CD14-positive monocyte (primary cell): ENCODE measurements around the gene MACROD2. TPM values are rescaled to one million over a fixed set of nuclear protein-coding genes. Genes with fewer than 3 reads are reported as not detected.

ENCODE experiments used
- DNase-seq, 3 donors: peaks; one replicate each; pipeline ENCODE4 v3.0.0-alpha.2; 2011 to 2022
- H2AFZ ChIP-seq: 2 replicates; pipeline ENCODE4 v1.6.0; 2012; ENCODE audit warnings: mild to moderate bottlenecking, low read depth, low read length, inconsistent platforms; ENCODE audit not compliant: insufficient read depth, poor library complexity, severe bottlenecking
- H3K27ac ChIP-seq, 2 donors: 1 replicate in 1 of 2; 2 replicates in 1 of 2; pipeline ENCODE4 v1.5.1; 2012 to 2013; ENCODE audit warnings: low read length in 2 of 2, control low read depth in 1 of 2, inconsistent platforms in 1 of 2, low read depth in 1 of 2, mild to moderate bottlenecking in 1 of 2
- H3K27me3 ChIP-seq, 2 donors: one replicate each; pipeline versions ENCODE4 v1.6.0 to v1.6.1; 2011 to 2013; ENCODE audit warnings: low read length in 2 of 2; ENCODE audit not compliant: control insufficient read depth in 2 of 2, insufficient read depth in 2 of 2
- H3K36me3 ChIP-seq, 2 donors: replicated peaks in 1 of 2; 1 replicate in 1 of 2; 2 replicates in 1 of 2; pipeline versions ENCODE4 v1.5.1 to v1.6.1; 2012 to 2013; ENCODE audit warnings: low read length in 2 of 2, control low read depth in 1 of 2, inconsistent platforms in 1 of 2, mild to moderate bottlenecking in 1 of 2; ENCODE audit not compliant: insufficient read depth in 2 of 2, control insufficient read depth in 1 of 2
- H3K4me1 ChIP-seq, 2 donors: 1 replicate in 1 of 2; 2 replicates in 1 of 2; pipeline versions ENCODE4 v1.5.1 to v1.6.1; 2012 to 2013; ENCODE audit warnings: low read length in 2 of 2, control low read depth in 1 of 2, inconsistent platforms in 1 of 2, mild to moderate bottlenecking in 1 of 2, moderate library complexity in 1 of 2; ENCODE audit not compliant: insufficient read depth in 2 of 2, control insufficient read depth in 1 of 2
- H3K4me2 ChIP-seq: replicated peaks from 2 replicates; pipeline ENCODE3; 2012; ENCODE audit warnings: low read length, moderate library complexity, mild to moderate bottlenecking; ENCODE audit not compliant: poor library complexity, severe bottlenecking; ENCODE audit errors: extremely low read depth
- H3K4me3 ChIP-seq, 3 experiments: fragments of 200-600 bp in 1 of 3; sonication (generic) in 1 of 3; replicated peaks in 1 of 3; 1 replicate in 2 of 3; 2 replicates in 1 of 3; pipeline ENCODE4 v1.5.1; 2011 to 2013; ENCODE audit warnings: low read length in 3 of 3, mild to moderate bottlenecking in 3 of 3, control low read depth in 2 of 3, low read depth in 2 of 3, inconsistent platforms in 1 of 3, moderate library complexity in 1 of 3
- H3K79me2 ChIP-seq: 2 replicates; pipeline ENCODE4 v1.6.0; 2012; ENCODE audit warnings: mild to moderate bottlenecking, control low read depth, inconsistent platforms, low read length, moderate library complexity; ENCODE audit not compliant: insufficient read depth
- H3K9ac ChIP-seq: 2 replicates; pipeline ENCODE4 v1.6.0; 2017; ENCODE audit warnings: low read length, mild to moderate bottlenecking; ENCODE audit not compliant: insufficient read depth, poor library complexity, severe bottlenecking
- H3K9me3 ChIP-seq, 2 donors: replicated peaks in 1 of 2; 1 replicate in 1 of 2; 2 replicates in 1 of 2; pipeline versions ENCODE4 v1.5.1 to v1.6.1; 2012 to 2013; ENCODE audit warnings: low read length in 2 of 2, control low read depth in 1 of 2; ENCODE audit not compliant: control insufficient read depth in 1 of 2, insufficient read depth in 1 of 2
- H4K20me1 ChIP-seq: 2 replicates; pipeline ENCODE4 v1.6.0; 2012; ENCODE audit warnings: mild to moderate bottlenecking, low read length, control low read depth, moderate library complexity; ENCODE audit not compliant: insufficient read depth
- H3K27ac Mint-ChIP-seq, 7 donors: one replicate each; pipeline ENCODE4 v1.8.0; 2020; ENCODE audit warnings: mild to moderate bottlenecking in 7 of 7, mixed read lengths in 7 of 7, moderate library complexity in 6 of 7, inconsistent platforms in 2 of 7
- H3K27me3 Mint-ChIP-seq, 3 donors: one replicate each; pipeline ENCODE4 v1.8.0; 2021 to 2022; ENCODE audit warnings: low read depth in 3 of 3, mild to moderate bottlenecking in 3 of 3, mixed read lengths in 3 of 3, moderate library complexity in 3 of 3, inconsistent platforms in 1 of 3
- H3K36me3 Mint-ChIP-seq, 2 donors: one replicate each; pipeline ENCODE4 v1.8.0; 2020; ENCODE audit warnings: mixed read lengths in 2 of 2, inconsistent platforms in 1 of 2, mild to moderate bottlenecking in 1 of 2
- H3K4me1 Mint-ChIP-seq: one replicate; pipeline ENCODE4 v1.8.0; 2020; ENCODE audit warnings: mild to moderate bottlenecking, mixed read lengths
- H3K4me3 Mint-ChIP-seq, 2 donors: one replicate each; pipeline ENCODE4 v1.8.0; 2020; ENCODE audit warnings: mild to moderate bottlenecking in 2 of 2, mixed read lengths in 2 of 2, moderate library complexity in 1 of 2
- H3K9me3 Mint-ChIP-seq, 7 donors: one replicate each; pipeline ENCODE4 v1.8.0; 2020 to 2022; ENCODE audit warnings: mixed read lengths in 7 of 7, mild to moderate bottlenecking in 6 of 7, moderate library complexity in 6 of 7, inconsistent platforms in 2 of 7
- WGBS: methylation state at CpG from one replicate; pipeline ENCODE4 v1.1.5; 2013; ENCODE audit warnings: missing lambda C conversion rate; ENCODE audit not compliant: insufficient coverage; 5-methylcytosine and 5-hydroxymethylcytosine counted together
- intact Hi-C, 2 donors: fragments of 100-400 bp; cut with micrococcal nuclease; formaldehyde crosslinking; loops; one replicate each; pipeline versions ENCODE4 v1.15.0 to v1.15.1; 2023
- polyA plus RNA-seq, 3 donors: library from polyadenylated mRNA; depleted of rRNA in 1 of 3; unstranded in 2 of 3; stranded (reverse) in 1 of 3; fragments of 300-500 nt in 2 of 3; fragments of >200 nt in 1 of 3; fragmentation: Illumina TruSeq in 2 of 3; gene quantifications; 1 replicate in 2 of 3; 2 replicates in 1 of 3; pipeline ENCODE4 v1.2.3, GENCODE V29; 2012 to 2021
- TF ChIP-seq, protein P1 (sequence below): fragments of 200-600 bp; IDR thresholded peaks from one replicate; pipeline ENCODE4 v1.8.0; 2022; ENCODE audit warnings: antibody characterized with exemption, mild to moderate bottlenecking

MACROD2 gene
- polyA plus RNA-seq, 3 donors = 0.23 TPM; not detected in 2

DNA sequence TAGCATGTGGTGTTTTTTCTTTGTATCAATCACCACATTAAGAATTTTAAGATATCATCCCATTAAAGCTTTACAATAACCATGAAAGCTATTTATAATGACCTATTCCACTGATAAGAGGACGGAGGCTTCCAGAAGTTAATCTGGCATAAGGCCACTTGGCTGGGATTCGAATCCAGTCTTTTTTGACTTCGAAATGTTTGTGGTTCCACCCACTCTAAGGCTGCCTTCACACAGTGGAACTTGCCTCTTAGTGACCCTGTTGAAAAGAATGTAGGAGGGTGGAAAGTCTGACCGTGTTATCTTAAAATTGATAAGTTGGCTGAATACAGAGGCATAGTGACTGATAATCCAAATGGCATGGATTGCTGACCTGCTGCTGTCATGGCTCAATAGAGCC, 1618.2 kb downstream of the MACROD2 start:
- Mint-ChIP-seq H3K9me3 (peaks cover 0 to 11% (median 4%) of the 10 kb centered on the region in 7 donors), H3K27me3 (no peaks in the 10 kb centered on the region), H3K4me1 (no peaks in the 10 kb centered on the region), H3K4me3 (no peak overlapping the region), H3K27ac (no peak overlapping the region), H3K36me3 (no peaks in the 10 kb centered on the region)
- Histone ChIP-seq H3K4me1 (no peaks in the 10 kb centered on the region), H3K4me3 (no peak overlapping the region), H3K27ac (no peak overlapping the region), H4K20me1 (no peaks in the 10 kb centered on the region), H3K4me2 (no peak overlapping the region), H2AFZ (no peak overlapping the region), H3K9ac (no peak overlapping the region), H3K27me3 (no peaks in the 10 kb centered on the region), H3K36me3 (no peaks in the 10 kb centered on the region), H3K9me3 (peaks cover 0 to 3% of the 10 kb centered on the region in 2 donors), H3K79me2 (no peaks in the 10 kb centered on the region)
- 92% methylated on average over 3 of the region's 4 CpGs for WGBS
- intact Hi-C loops = no loop called here
- TF ChIP-seq, protein P1, sequence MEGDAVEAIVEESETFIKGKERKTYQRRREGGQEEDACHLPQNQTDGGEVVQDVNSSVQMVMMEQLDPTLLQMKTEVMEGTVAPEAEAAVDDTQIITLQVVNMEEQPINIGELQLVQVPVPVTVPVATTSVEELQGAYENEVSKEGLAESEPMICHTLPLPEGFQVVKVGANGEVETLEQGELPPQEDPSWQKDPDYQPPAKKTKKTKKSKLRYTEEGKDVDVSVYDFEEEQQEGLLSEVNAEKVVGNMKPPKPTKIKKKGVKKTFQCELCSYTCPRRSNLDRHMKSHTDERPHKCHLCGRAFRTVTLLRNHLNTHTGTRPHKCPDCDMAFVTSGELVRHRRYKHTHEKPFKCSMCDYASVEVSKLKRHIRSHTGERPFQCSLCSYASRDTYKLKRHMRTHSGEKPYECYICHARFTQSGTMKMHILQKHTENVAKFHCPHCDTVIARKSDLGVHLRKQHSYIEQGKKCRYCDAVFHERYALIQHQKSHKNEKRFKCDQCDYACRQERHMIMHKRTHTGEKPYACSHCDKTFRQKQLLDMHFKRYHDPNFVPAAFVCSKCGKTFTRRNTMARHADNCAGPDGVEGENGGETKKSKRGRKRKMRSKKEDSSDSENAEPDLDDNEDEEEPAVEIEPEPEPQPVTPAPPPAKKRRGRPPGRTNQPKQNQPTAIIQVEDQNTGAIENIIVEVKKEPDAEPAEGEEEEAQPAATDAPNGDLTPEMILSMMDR = no peak
- DNase-seq = no peak

DNA sequence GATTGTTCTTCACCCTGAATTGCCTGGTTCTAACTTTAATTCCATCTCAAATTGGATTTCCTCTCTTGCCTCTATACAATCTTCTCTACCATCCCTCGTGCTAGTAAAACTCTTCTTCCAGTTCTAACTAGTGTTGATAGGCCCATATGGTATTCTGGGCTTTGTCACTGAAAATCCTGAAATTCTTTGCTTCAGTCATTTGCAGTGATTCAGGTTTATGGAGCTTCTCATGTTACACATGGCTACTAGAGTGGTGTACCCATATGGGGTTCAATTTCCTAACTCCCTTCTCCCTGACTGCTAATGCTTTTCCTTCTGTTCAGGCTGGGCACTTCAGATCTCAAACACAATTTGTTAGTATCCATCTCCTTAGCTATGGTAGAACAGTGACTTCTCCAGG, 1621.3 kb downstream of the MACROD2 start:
- WGBS = no CpG with 5 or more reads among the region's 1 CpG
- no peak overlapping the region for H2AFZ ChIP-seq
- H3K4me3 ChIP-seq = no peak overlapping the region
- no peak for DNase-seq
- H3K27ac Mint-ChIP-seq = no peak overlapping the region
- H3K4me1 Mint-ChIP-seq = no peaks in the 10 kb centered on the region
- no peaks in the 10 kb centered on the region for H3K4me1 ChIP-seq
- H3K27me3 ChIP-seq = no peaks in the 10 kb centered on the region
- no peaks in the 10 kb centered on the region for H3K79me2 ChIP-seq
- peaks cover 6 to 7% of the 10 kb centered on the region in 2 donors for H3K9me3 ChIP-seq
- TF ChIP-seq, protein P1 = no peak
- H3K36me3 ChIP-seq = no peaks in the 10 kb centered on the region
- H3K36me3 Mint-ChIP-seq = no peaks in the 10 kb centered on the region
- no peak overlapping the region for H3K4me2 ChIP-seq
- no peak overlapping the region for H3K4me3 Mint-ChIP-seq
- H4K20me1 ChIP-seq = no peaks in the 10 kb centered on the region
- H3K27ac ChIP-seq = no peak overlapping the region
- peaks cover 0 to 13% (median 5%) of the 10 kb centered on the region in 7 donors for H3K9me3 Mint-ChIP-seq
- H3K27me3 Mint-ChIP-seq = no peaks in the 10 kb centered on the region
- intact Hi-C loops = no loop called here
- H3K9ac ChIP-seq = no peak overlapping the region
